ENCODE data around the gene GPC6. TPM values are rescaled to one million over a fixed set of nuclear protein-coding genes. Genes with fewer than 3 reads are reported as not detected.

Gene GPC6
- total RNA-seq, 1 donor from 2014 or later: 20.1 TPM

- DNase-seq (ENCODE audit: low read depth): peak; percentile 57
Observed at GRCh38 chr13:93963266-93964145, 736.9 kb downstream of the GPC6 start.

- DNase-seq (ENCODE audit: low read depth): no peak
Observed at GRCh38 chr13:93964146-93964512, 737.5 kb downstream of the GPC6 start.

GRCh38 chr13:93965587-93965986 is 739.0 kb downstream of the GPC6 start:
- DNase-seq (ENCODE audit: low read depth): no peak

GRCh38 chr13:93966267-93966936 is 739.8 kb downstream of the GPC6 start:
- DNase-seq (ENCODE audit: low read depth): no peak

- DNase-seq (ENCODE audit: low read depth): no peak
Observed at GRCh38 chr13:93967286-93967685, 740.7 kb downstream of the GPC6 start.

- DNase-seq (ENCODE audit: low read depth): no peak
Observed at GRCh38 chr13:93975242-93975641, 748.6 kb downstream of the GPC6 start.

GRCh38 chr13:93976528-93976927 is 749.9 kb downstream of the GPC6 start:
- DNase-seq (ENCODE audit: low read depth): no peak

- peak; percentile 6 for DNase-seq (ENCODE audit: low read depth)
Observed at GRCh38 chr13:93977986-93978385, 751.4 kb downstream of the GPC6 start.

GRCh38 chr13:93981426-93981977 is 754.9 kb downstream of the GPC6 start:
- no peak for DNase-seq (ENCODE audit: low read depth)

GRCh38 chr13:93982179-93982918 is 755.7 kb downstream of the GPC6 start:
- no peak for DNase-seq (ENCODE audit: low read depth)

GRCh38 chr13:93984052-93984451 is 757.4 kb downstream of the GPC6 start:
- no peak for DNase-seq (ENCODE audit: low read depth)

- DNase-seq (ENCODE audit: low read depth): no peak
Observed at GRCh38 chr13:93984876-93985275, 758.3 kb downstream of the GPC6 start.

- no peak for DNase-seq (ENCODE audit: low read depth)
Observed at GRCh38 chr13:93987458-93987857, 760.9 kb downstream of the GPC6 start.

- DNase-seq (ENCODE audit: low read depth): no peak
Observed at GRCh38 chr13:93991569-93991968, 765.0 kb downstream of the GPC6 start.

- no peak for DNase-seq (ENCODE audit: low read depth)
Observed at GRCh38 chr13:93996481-93996880, 769.9 kb downstream of the GPC6 start.

GRCh38 chr13:94006296-94006695 is 779.7 kb downstream of the GPC6 start:
- no peak for DNase-seq (ENCODE audit: low read depth)

- no peak for DNase-seq (ENCODE audit: low read depth)
Observed at GRCh38 chr13:94007072-94007471, 780.5 kb downstream of the GPC6 start.

- no peak for DNase-seq (ENCODE audit: low read depth)
Observed at GRCh38 chr13:94009701-94010100, 783.1 kb downstream of the GPC6 start.

- peak; percentile 55 for DNase-seq (ENCODE audit: low read depth)
Observed at GRCh38 chr13:94014461-94014860, 787.9 kb downstream of the GPC6 start.

- DNase-seq (ENCODE audit: low read depth): no peak
Observed at GRCh38 chr13:94020426-94020825, 793.8 kb downstream of the GPC6 start.

- DNase-seq (ENCODE audit: low read depth): no peak
Observed at GRCh38 chr13:94020833-94021232, 794.2 kb downstream of the GPC6 start.

- DNase-seq (ENCODE audit: low read depth): no peak
Observed at GRCh38 chr13:94028234-94028633, 801.6 kb downstream of the GPC6 start.
